ENCODE results near the gene NEU1. TPM values are rescaled to one million over a fixed set of nuclear protein-coding genes. Genes with fewer than 3 reads are reported as not detected.
"Not testable (repeated sequence)": the region's sequence is repeated elsewhere in the genome, so short reads cannot be mapped to it uniquely, and the experiment has no call there.

NEU1 gene
- polyA plus RNA-seq, 1 donor (not counting 4 experiments of a cell fraction or from before 2014, with no cell fraction given) = 27.9 TPM

DNA sequence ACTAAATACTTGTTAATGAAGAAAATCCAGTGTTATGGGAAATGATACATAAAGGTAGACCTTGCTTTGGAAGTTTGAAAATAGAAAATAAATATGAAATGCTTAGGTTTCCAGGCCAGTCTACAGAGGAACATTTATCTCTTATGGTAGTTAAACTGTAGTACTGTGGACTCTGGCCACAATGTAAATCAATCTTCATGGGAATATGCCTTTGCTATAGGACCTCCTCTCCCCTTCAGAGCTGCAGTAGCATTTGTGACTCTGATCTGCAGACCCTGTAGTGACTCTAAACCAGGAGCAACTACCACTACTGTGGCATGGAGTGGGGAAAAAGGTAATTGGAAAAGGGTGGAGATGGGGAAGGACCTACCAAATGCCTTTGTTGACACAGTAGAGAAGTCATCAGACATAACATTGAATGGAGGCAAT lies 42.7 kb downstream of the NEU1 start:
- no peak overlapping the region for H3K9ac ChIP-seq (ENCODE audit: control insufficient read depth, extremely low read depth, insufficient read depth, low read length)
- TF ChIP-seq EZH2 (IDR thresholded peaks at IDR 0.05; ENCODE audit: low read length) = no peak
- TF ChIP-seq, protein P1, sequence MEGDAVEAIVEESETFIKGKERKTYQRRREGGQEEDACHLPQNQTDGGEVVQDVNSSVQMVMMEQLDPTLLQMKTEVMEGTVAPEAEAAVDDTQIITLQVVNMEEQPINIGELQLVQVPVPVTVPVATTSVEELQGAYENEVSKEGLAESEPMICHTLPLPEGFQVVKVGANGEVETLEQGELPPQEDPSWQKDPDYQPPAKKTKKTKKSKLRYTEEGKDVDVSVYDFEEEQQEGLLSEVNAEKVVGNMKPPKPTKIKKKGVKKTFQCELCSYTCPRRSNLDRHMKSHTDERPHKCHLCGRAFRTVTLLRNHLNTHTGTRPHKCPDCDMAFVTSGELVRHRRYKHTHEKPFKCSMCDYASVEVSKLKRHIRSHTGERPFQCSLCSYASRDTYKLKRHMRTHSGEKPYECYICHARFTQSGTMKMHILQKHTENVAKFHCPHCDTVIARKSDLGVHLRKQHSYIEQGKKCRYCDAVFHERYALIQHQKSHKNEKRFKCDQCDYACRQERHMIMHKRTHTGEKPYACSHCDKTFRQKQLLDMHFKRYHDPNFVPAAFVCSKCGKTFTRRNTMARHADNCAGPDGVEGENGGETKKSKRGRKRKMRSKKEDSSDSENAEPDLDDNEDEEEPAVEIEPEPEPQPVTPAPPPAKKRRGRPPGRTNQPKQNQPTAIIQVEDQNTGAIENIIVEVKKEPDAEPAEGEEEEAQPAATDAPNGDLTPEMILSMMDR (optimal IDR thresholded peaks at IDR 0.05 in 1 of 3, IDR thresholded peaks at IDR 0.05 in 1 of 3, conservative IDR thresholded peaks at IDR 0.05 in 1 of 3; ENCODE audit: extremely low read depth in 1 of 3, insufficient read depth in 2 of 3, low read length in 3 of 3) = no peak
- H3K9me3 ChIP-seq (ENCODE audit: control insufficient read depth, low read depth, low read length) = no peaks in the 10 kb centered on the region
- dilution Hi-C loops (cut with MboI; ENCODE audit: extremely low pct_ligation_motif_present, low sequenced_read_pairs) = no loop called here
- H3K4me1 ChIP-seq (ENCODE audit: control insufficient read depth, extremely low read depth, insufficient read depth, low read length) = peaks cover 39% of the 10 kb centered on the region
- H3K27me3 ChIP-seq (ENCODE audit: control insufficient read depth, extremely low read depth, insufficient read depth, low read length) = no peaks in the 10 kb centered on the region
- peaks cover 26% of the 10 kb centered on the region for H3K79me2 ChIP-seq (ENCODE audit: control insufficient read depth, insufficient read depth, low read length)
- H3K9me1 ChIP-seq (ENCODE audit: control insufficient read depth, extremely low read depth, insufficient read depth, low read length) = no peaks in the 10 kb centered on the region
- FAIRE-seq = no peak
- no peaks in the 10 kb centered on the region for H4K20me1 ChIP-seq (ENCODE audit: control insufficient read depth, extremely low read depth, insufficient read depth, low read length)
- peak overlapping the region; percentile 34 for H3K4me2 ChIP-seq (ENCODE audit: control insufficient read depth, extremely low read depth, insufficient read depth, low read depth, low read length)
- peak overlapping the region; percentile 13 for H3K27ac ChIP-seq (ENCODE audit: control insufficient read depth, insufficient read depth, low read length)
- no peak for DNase-seq (ENCODE audit: low read depth, low spot score)
- H3K36me3 ChIP-seq (ENCODE audit: control insufficient read depth in 2 of 2, extremely low read depth in 1 of 2, insufficient read depth in 2 of 2, low read length in 2 of 2) = no peaks in the 10 kb centered on the region
- H2AFZ ChIP-seq (ENCODE audit: control insufficient read depth, low read length) = no peak overlapping the region
- no peak overlapping the region for H3K4me3 ChIP-seq (ENCODE audit: control insufficient read depth in 2 of 3, extremely low read depth in 1 of 3, insufficient read depth in 2 of 3, low read depth in 1 of 3, low read length in 3 of 3)

DNA sequence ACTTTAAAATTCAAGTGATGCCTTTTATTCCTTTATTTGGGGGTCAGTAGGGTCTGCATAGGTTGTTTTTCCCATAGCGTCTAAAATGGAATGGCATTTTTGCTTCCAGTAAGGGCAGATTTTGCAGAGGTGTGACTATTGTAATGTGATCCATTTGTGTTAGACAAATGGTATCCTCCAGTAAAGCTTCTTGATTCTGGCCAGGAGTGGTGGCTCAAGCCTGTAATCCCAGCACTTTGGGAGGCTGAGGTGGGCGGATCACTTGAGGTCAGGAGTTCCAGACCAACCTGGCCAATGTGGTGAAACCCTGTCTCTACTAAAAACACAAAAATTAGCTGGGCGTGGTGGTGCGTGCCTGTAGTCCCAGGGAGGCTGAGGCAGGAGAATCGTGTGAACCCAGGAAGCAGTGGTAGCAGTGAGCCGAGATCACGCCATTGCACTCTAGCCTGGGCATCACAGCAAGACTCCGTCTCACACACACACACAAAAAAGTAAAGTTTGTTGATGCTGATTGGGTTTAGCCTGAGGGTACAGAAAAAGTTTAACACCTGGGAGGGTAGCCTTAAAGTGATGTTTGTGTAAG lies 44.6 kb downstream of the NEU1 start:
- DNase-seq (ENCODE audit: low read depth, low spot score); H3K27me3 ChIP-seq (ENCODE audit: control insufficient read depth, extremely low read depth, insufficient read depth, low read length); dilution Hi-C loops (cut with MboI; ENCODE audit: extremely low pct_ligation_motif_present, low sequenced_read_pairs); H2AFZ ChIP-seq (ENCODE audit: control insufficient read depth, low read length); H4K20me1 ChIP-seq (ENCODE audit: control insufficient read depth, extremely low read depth, insufficient read depth, low read length); H3K9me3 ChIP-seq (ENCODE audit: control insufficient read depth, low read depth, low read length); FAIRE-seq; H3K36me3 ChIP-seq (ENCODE audit: control insufficient read depth in 2 of 2, extremely low read depth in 1 of 2, insufficient read depth in 2 of 2, low read length in 2 of 2); H3K9me1 ChIP-seq (ENCODE audit: control insufficient read depth, extremely low read depth, insufficient read depth, low read length): not testable (repeated sequence)
- peak overlapping the region; percentile 56 to 67 (median 62) for H3K4me3 ChIP-seq (ENCODE audit: control insufficient read depth in 2 of 3, extremely low read depth in 1 of 3, insufficient read depth in 2 of 3, low read depth in 1 of 3, low read length in 3 of 3)
- H3K4me2 ChIP-seq (ENCODE audit: control insufficient read depth, extremely low read depth, insufficient read depth, low read depth, low read length) = peak overlapping the region; percentile 96
- H3K27ac ChIP-seq (ENCODE audit: control insufficient read depth, insufficient read depth, low read length) = peak overlapping the region; percentile 15
- peaks cover 26% of the 10 kb centered on the region for H3K79me2 ChIP-seq (ENCODE audit: control insufficient read depth, insufficient read depth, low read length)
- H3K9ac ChIP-seq (ENCODE audit: control insufficient read depth, extremely low read depth, insufficient read depth, low read length) = peak overlapping the region; percentile 59
- H3K4me1 ChIP-seq (ENCODE audit: control insufficient read depth, extremely low read depth, insufficient read depth, low read length) = peaks cover 36% of the 10 kb centered on the region

DNA sequence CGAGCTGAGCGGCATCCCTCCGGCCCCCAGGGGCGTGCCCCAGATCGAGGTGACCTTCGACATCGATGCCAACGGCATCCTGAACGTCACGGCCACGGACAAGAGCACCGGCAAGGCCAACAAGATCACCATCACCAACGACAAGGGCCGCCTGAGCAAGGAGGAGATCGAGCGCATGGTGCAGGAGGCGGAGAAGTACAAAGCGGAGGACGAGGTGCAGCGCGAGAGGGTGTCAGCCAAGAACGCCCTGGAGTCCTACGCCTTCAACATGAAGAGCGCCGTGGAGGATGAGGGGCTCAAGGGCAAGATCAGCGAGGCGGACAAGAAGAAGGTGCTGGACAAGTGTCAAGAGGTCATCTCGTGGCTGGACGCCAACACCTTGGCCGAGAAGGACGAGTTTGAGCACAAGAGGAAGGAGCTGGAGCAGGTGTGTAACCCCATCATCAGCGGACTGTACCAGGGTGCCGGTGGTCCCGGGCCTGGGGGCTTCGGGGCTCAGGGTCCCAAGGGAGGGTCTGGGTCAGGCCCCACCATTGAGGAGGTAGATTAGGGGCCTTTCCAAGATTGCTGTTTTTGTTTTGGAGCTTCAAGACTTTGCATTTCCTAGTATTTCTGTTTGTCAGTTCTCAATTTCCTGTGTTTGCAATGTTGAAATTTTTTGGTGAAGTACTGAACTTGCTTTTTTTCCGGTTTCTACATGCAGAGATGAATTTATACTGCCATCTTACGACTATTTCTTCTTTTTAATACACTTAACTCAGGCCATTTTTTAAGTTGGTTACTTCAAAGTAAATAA lies 45.3 kb downstream of the NEU1 start:
- Histone ChIP-seq H3K79me2 (ENCODE audit: control insufficient read depth, insufficient read depth, low read length) (peaks cover 26% of the 10 kb centered on the region), H3K4me2 (ENCODE audit: control insufficient read depth, extremely low read depth, insufficient read depth, low read depth, low read length) (peak overlapping the region; percentile 96), H3K4me1 (ENCODE audit: control insufficient read depth, extremely low read depth, insufficient read depth, low read length) (peaks cover 32% of the 10 kb centered on the region), H3K4me3 (ENCODE audit: control insufficient read depth in 2 of 3, extremely low read depth in 1 of 3, insufficient read depth in 2 of 3, low read depth in 1 of 3, low read length in 3 of 3) (peak overlapping the region; percentile 56 to 67 (median 62)), H3K27ac (ENCODE audit: control insufficient read depth, insufficient read depth, low read length) (peak overlapping the region; percentile 15), H3K9ac (ENCODE audit: control insufficient read depth, extremely low read depth, insufficient read depth, low read length) (peak overlapping the region; percentile 59)
- dilution Hi-C loops (cut with MboI; ENCODE audit: extremely low pct_ligation_motif_present, low sequenced_read_pairs); FAIRE-seq; H3K9me3 ChIP-seq (ENCODE audit: control insufficient read depth, low read depth, low read length); H4K20me1 ChIP-seq (ENCODE audit: control insufficient read depth, extremely low read depth, insufficient read depth, low read length); H3K27me3 ChIP-seq (ENCODE audit: control insufficient read depth, extremely low read depth, insufficient read depth, low read length); H3K9me1 ChIP-seq (ENCODE audit: control insufficient read depth, extremely low read depth, insufficient read depth, low read length); H2AFZ ChIP-seq (ENCODE audit: control insufficient read depth, low read length); DNase-seq (ENCODE audit: low read depth, low spot score); H3K36me3 ChIP-seq (ENCODE audit: control insufficient read depth in 2 of 2, extremely low read depth in 1 of 2, insufficient read depth in 2 of 2, low read length in 2 of 2): not testable (repeated sequence)

Measured in keratinocyte (primary cell).